ENCODE measurements around the gene FAM149B1. TPM values are rescaled to one million over a fixed set of nuclear protein-coding genes. Genes with fewer than 3 reads are reported as not detected.

The FAM149B1 gene
- total RNA-seq, 1 experiment from 2014 or later: 17.5 TPM

DNA sequence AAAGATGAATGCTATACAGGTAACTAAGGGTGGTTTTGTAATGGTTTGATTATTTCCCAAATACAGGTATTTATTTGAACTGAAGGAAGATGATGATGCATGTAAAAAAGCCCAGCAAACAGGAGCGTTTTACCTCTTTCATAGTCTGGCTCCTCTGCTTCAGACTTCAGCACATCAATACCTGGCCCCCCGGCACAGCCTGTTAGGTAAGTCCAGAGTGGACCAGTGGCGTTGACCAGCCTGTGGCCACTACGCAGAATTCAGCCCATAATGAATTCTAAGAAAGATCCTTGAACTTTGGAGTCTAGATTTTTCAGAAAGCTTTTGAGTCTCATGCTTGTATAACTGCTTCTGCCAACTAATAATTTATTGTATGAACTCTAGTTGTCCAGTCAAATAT lies 48.0 kb upstream of the FAM149B1 start:
- no TSS peak for BruUV-seq (replicated peaks)
- intact Hi-C loops (cut with micrococcal nuclease): no loop called here
- Histone ChIP-seq H3K9me3 (ENCODE audit: control insufficient read depth in 1 of 2, insufficient read depth in 1 of 2, low read depth in 1 of 2, low read length in 2 of 2) (no peaks in the 10 kb centered on the region), H3K9ac (ENCODE audit: low read length) (no peak overlapping the region), H3K9me2 (ENCODE audit: insufficient read depth) (no peaks in the 10 kb centered on the region), H3K79me2 (ENCODE audit: insufficient read depth, low read length) (no peaks in the 10 kb centered on the region), H3K4me2 (ENCODE audit: low read length) (no peak overlapping the region), H3K27me3 (ENCODE audit: insufficient read depth, low read length) (no peaks in the 10 kb centered on the region), H2AFZ (ENCODE audit: low read depth, low read length, poor library complexity, severe bottlenecking) (no peak overlapping the region), H4K20me1 (ENCODE audit: insufficient read depth) (no peaks in the 10 kb centered on the region), H3K4me3 (replicated peaks in 1 of 2; ENCODE audit: low read depth in 1 of 2, low read length in 2 of 2) (no peak overlapping the region), H3K36me3 (ENCODE audit: control insufficient read depth in 1 of 2, insufficient read depth in 2 of 2, low read length in 2 of 2) (peaks cover under 1 to 2% of the 10 kb centered on the region in 2 experiments; a peak in 2 of 4 replicates), H3K27ac (ENCODE audit: low read depth, low read length) (no peak overlapping the region), H3K4me1 (ENCODE audit: control insufficient read depth in 1 of 2, insufficient read depth in 2 of 2, low read length in 2 of 2) (peaks cover 15 to 34% of the 10 kb centered on the region in 2 experiments)
- ATAC-seq: no peak
- RAD21 ChIA-PET (ENCODE audit: low non-redundant PET in 1 of 2, low total read pairs in 2 of 2, uncharacterized antibody in 2 of 2, unreplicated experiment in 2 of 2): no interaction called here
- TF ChIP-seq, protein P1, sequence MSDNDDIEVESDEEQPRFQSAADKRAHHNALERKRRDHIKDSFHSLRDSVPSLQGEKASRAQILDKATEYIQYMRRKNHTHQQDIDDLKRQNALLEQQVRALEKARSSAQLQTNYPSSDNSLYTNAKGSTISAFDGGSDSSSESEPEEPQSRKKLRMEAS (IDR thresholded peaks at IDR 0.05): no peak
- POLR2A ChIA-PET: no interaction called here
- no peak for DNase-seq (ENCODE audit: low read depth, low spot score)
- CTCF ChIA-PET: no interaction called here

DNA sequence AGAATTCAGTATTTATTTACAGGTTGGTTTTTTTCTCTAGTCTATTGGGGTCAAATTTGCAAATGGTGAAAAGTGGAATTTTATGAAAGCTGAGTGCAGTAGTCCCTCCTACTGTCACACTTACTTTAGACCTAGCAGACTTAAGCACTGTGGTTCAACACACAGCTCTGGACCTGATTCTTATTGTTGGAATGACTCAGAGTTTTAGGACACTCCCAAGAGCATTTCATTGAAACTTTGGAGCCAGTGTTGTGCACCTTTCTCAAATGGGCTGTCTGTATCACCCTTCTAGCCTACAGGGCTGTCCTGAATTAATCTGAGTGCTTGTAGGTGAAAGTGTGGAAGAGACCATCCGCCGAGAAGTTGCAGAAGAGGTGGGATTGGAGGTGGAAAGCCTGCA lies 41.6 kb upstream of the FAM149B1 start:
- BruUV-seq (replicated peaks): no TSS peak
- H3K27me3 ChIP-seq (ENCODE audit: insufficient read depth, low read length): no peaks in the 10 kb centered on the region
- H3K9me2 ChIP-seq (ENCODE audit: insufficient read depth): no peaks in the 10 kb centered on the region
- no peak overlapping the region for H3K4me3 ChIP-seq (replicated peaks in 1 of 2; ENCODE audit: low read depth in 1 of 2, low read length in 2 of 2)
- peaks cover 14 to 21% of the 10 kb centered on the region in 2 experiments; a peak in 3 of 4 replicates for H3K36me3 ChIP-seq (ENCODE audit: control insufficient read depth in 1 of 2, insufficient read depth in 2 of 2, low read length in 2 of 2)
- ATAC-seq (no peak), DNase-seq (ENCODE audit: low read depth, low spot score) (no peak)
- no peak overlapping the region for H3K9ac ChIP-seq (ENCODE audit: low read length)
- H3K9me3 ChIP-seq (ENCODE audit: control insufficient read depth in 1 of 2, insufficient read depth in 1 of 2, low read depth in 1 of 2, low read length in 2 of 2): no peaks in the 10 kb centered on the region
- intact Hi-C loops (cut with micrococcal nuclease): no loop called here
- H2AFZ ChIP-seq (ENCODE audit: low read depth, low read length, poor library complexity, severe bottlenecking): no peak overlapping the region
- POLR2A ChIA-PET: no interaction called here
- CTCF ChIA-PET: no interaction called here
- no peaks in the 10 kb centered on the region for H3K4me1 ChIP-seq (ENCODE audit: control insufficient read depth in 1 of 2, insufficient read depth in 2 of 2, low read length in 2 of 2)
- H4K20me1 ChIP-seq (ENCODE audit: insufficient read depth): no peaks in the 10 kb centered on the region
- no peak overlapping the region for H3K27ac ChIP-seq (ENCODE audit: low read depth, low read length)
- H3K79me2 ChIP-seq (ENCODE audit: insufficient read depth, low read length): no peaks in the 10 kb centered on the region
- TF ChIP-seq YY1 (IDR thresholded peaks at IDR 0.05; ENCODE audit: extremely low read depth, insufficient replicate concordance, low read depth, low read length) (no peak), FOSL1 (IDR thresholded peaks at IDR 0.05; ENCODE audit: low read depth) (no peak)
- TF ChIP-seq, protein P2, sequence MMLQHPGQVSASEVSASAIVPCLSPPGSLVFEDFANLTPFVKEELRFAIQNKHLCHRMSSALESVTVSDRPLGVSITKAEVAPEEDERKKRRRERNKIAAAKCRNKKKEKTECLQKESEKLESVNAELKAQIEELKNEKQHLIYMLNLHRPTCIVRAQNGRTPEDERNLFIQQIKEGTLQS (IDR thresholded peaks at IDR 0.05): no peak
- H3K4me2 ChIP-seq (ENCODE audit: low read length): no peak overlapping the region
- RAD21 ChIA-PET (ENCODE audit: low non-redundant PET in 1 of 2, low total read pairs in 2 of 2, uncharacterized antibody in 2 of 2, unreplicated experiment in 2 of 2): no interaction called here

Measured in HCT116 (cell line).